GM11168 (cell line): ENCODE measurements around the gene AOPEP.

Experiments
- in situ Hi-C: fragments of 300-500 bp; cut with MboI; formaldehyde crosslinking; loops from one replicate; pipeline ENCODE4 v1.12.0; 2022; ENCODE audit warnings: low sequenced_read_pairs; ENCODE audit not compliant: unreplicated experiment

The AOPEP gene

GRCh38 chr9:95081998-95082397 is 355.5 kb downstream of the AOPEP start:
- in situ Hi-C loops: no loop called here

DNA sequence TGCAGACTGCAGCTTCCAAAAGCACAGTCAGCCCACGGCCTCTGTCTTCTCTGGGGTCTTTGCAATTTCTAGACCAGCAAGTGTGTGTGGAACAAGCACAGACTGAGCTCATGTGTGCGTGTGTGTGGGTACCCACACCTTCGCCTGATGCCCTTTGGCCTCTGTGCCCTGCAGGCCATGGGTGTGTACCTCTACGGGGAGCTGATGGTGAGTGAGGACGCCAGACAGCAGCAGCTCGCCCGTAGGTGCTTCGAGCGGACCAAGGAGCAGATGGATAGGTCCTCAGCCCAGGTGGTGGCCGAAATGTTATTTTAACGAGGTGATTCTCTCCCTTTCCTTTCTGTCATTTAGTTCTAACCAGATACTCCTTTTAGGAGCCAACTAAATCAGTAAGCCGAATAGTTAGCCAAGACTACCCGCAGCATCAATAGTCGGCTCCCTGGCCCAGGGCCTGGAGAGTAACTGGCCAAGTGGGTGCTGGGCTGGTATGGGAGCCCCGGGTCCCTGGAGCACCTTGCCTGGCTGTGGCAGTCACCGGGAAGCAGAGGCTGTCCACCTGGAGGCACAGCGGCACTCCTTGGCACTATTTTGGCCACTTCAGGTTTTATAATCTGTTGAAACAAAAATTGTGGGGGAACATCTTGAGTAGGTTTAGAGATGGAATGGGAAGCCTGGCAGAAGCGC is 356.0 kb downstream of the AOPEP start:
- in situ Hi-C loops: no loop called here

GRCh38 chr9:95083086-95083768 is 356.7 kb downstream of the AOPEP start:
- in situ Hi-C loops: no loop called here

- in situ Hi-C loops: no loop called here
These were observed 357.9 kb downstream of the AOPEP start for GRCh38 chr9:95084254-95084934.

DNA sequence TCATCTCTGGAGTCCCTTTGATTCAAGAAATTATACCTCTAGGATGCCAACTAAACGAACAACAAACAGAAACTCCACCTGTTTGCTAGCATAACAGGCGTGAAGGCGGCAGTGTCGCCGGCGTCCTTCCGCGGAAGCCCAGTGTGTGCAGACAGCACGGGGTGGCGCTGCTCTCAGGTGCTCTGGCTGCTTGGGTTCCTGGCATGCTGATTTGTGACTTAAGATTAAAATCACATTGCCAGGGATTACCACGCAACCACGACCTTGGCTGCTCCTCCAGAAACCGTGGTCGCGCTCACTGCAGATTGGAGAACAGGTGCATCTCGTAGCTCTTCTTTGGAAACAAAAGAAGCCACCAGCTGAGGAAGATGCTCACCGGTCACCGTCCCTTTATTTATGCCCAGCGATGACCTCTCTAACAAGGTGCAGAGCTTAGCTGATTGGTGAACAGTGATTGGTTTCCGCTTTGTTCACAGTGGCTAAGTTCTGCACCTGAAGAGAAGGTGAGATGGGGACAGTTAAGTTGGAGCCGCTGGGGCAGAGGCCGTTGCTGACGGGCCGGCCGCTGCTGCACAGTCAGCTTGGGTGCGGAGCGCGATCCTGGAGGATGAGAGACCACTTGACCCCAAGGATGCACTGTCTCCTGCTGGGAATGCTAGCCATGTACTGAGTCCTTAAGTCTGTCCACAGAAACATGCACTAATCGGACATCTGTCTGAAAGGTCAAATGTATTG is 358.7 kb downstream of the AOPEP start:
- in situ Hi-C loops: no loop called here

- in situ Hi-C loops: no loop called here
These were observed 359.5 kb downstream of the AOPEP start for GRCh38 chr9:95085861-95086563.

- in situ Hi-C loops: no loop called here
These were observed 360.1 kb downstream of the AOPEP start for GRCh38 chr9:95086564-95086955.

GRCh38 chr9:95087659-95088242 is 361.3 kb downstream of the AOPEP start:
- in situ Hi-C loops: no loop called here

- in situ Hi-C loops: no loop called here
These were observed 362.1 kb downstream of the AOPEP start for GRCh38 chr9:95088421-95089161.

- in situ Hi-C loops: no loop called here
These were observed 362.9 kb downstream of the AOPEP start for GRCh38 chr9:95089257-95090022.

- in situ Hi-C loops: no loop called here
These were observed 363.7 kb downstream of the AOPEP start for GRCh38 chr9:95090023-95090791.

DNA sequence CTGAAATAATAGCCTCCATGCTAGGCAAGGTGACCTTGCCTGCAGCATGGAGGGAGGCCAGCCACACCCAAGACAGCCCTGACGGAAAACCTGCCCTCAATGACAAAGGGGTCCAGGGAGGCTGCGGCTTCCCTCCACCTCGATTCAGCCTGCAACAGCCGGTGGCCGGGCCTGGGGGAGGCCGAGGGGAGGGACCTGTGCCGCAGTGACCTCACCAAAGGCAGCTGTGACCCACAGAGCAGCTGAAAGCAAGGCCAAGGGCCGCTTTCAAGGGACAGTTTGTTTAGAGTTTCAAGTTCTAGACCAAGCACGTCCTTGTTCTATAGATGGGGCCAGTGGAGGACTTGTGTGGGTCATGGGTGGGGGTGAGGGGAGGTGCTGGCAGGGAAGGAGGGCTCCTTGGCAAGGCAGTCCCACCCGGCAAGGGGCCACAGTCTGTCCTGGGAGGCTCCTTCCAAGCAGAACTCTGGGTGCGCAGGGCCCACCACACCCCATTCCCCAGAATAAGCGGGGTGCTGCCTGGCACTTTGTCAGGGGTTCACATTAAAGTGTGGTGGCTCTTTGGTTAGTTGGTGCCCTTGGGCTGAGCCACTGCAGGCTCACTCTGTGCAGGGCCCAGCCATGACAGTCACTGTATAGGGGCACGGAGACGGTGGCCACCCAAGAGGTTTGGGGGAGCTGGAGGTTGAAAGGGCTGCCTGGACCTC is 364.5 kb downstream of the AOPEP start:
- in situ Hi-C loops: no loop called here

DNA sequence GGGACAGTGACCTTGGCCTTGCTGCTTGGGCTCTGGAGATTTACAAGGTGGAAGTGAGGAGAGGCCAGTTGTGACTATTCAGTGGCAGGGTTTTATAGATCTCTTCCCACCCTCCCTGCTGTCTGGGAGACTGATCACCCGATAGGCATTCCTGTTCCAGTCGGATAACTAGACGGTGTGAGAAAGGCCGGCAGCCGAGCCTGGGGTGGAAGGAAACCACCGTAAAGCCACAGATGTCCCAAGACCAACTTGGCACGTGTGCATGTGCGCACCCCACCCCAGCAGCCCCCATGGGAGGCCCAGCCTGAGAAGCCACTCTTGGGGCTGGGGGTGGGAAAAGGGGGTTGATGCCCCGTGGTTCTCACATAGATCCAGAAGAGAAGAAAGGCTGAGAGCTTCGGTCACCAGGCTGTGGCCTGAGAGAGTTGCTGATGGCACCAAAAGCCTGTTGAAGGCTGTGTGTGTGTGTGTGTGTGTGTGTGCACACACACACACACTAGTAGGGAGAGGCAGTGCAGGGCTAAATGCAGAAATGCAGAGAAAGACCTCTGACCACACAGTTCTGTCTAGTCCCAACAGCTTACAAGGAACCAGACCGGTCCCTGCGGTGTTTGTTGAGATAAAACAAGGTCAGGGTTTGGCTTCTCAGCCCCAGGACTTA is 365.2 kb downstream of the AOPEP start:
- in situ Hi-C loops: no loop called here

- in situ Hi-C loops: no loop called here
These were observed 366.0 kb downstream of the AOPEP start for GRCh38 chr9:95092262-95093072.

DNA sequence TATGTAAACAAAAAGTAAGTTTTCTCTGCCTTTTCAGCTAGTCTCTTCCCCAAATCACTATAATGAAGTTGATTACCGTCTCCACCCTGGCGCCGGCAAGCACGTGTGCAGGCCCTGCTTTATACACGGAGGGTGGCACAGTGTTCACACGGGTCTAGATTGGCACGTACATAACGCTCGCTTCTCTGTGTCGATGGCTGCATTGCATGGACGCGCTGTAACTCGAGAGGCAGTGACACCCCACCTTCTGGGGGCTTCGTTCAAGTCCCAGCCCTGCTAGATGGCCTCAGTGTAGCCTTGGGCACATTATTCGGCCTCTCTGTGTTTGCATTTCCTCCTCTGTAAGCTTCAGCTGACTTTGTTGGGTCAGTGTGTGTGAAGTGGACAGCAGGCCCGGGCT is 367.1 kb downstream of the AOPEP start:
- in situ Hi-C loops: no loop called here

DNA sequence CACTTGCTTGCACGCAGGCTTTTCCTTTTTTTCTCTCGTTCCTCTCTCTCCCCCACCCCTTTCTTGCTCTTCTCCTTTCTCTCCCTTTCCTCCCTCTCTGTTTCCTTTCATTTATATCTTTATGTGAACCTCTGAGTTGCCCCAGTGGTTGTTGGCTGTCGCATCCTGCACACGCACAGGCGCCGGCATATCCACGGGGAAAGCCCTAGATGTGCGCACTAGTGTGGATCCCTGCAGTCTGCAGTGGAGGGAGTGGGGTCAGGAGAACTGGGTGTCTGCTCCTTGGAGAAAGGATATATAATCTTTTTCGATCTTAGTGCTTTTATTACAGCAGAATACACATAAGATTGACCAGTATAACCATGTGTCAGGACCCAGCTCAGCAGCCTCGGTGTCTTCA is 367.5 kb downstream of the AOPEP start:
- in situ Hi-C loops: no loop called here
